Cardiac muscle cell (in vitro differentiated cells and primary cell): ENCODE results near the gene SEZ6L. TPM values are rescaled to one million over a fixed set of nuclear protein-coding genes. Genes with fewer than 3 reads are reported as not detected.

Experiments used
- DNase-seq, 2 donors: peaks; one replicate each; pipeline versions ENCODE4 v3.0.0 to v3.0.0-alpha.2; 2010 to 2017; ENCODE audit warnings: low read depth in 1 of 2, low spot score in 1 of 2
- H3K27ac ChIP-seq: fragments of 200-600 bp; sonication (generic); 2 replicates; pipeline ENCODE4 v1.5.1; 2016
- H3K27me3 ChIP-seq: fragments of 200-600 bp; sonication (generic); 2 replicates; pipeline ENCODE4 v1.6.0; 2016; ENCODE audit warnings: control low read depth
- H3K36me3 ChIP-seq: fragments of 200-600 bp; sonication (generic); 2 replicates; pipeline ENCODE4 v1.5.1; 2016; ENCODE audit warnings: control low read depth
- H3K4me1 ChIP-seq: fragments of 200-600 bp; sonication (generic); 2 replicates; pipeline ENCODE4 v1.8.1; 2017; ENCODE audit warnings: low read depth, mild to moderate bottlenecking, mixed run types
- H3K4me3 ChIP-seq: fragments of 200-600 bp; sonication (generic); 2 replicates; pipeline ENCODE4 v1.5.1; 2016; ENCODE audit warnings: mild to moderate bottlenecking
- H3K9me3 ChIP-seq: fragments of 200-600 bp; sonication (generic); 2 replicates; pipeline ENCODE4 v1.5.1; 2017; ENCODE audit warnings: low read depth, mild to moderate bottlenecking, control low read depth
- polyA plus RNA-seq: library from polyadenylated mRNA; unstranded; fragments of >200 nt; fragmentation: Nextera tagmentation; extraction: Ambion mirVana; gene quantifications from 2 replicates; pipeline ENCODE4 v1.2.1, GENCODE V29; 2016
- total RNA-seq: library from RNA; depleted of rRNA; stranded (reverse); fragments of >200 nt; gene quantifications from 2 replicates; pipeline ENCODE4 v1.2.3, GENCODE V29; 2016
- TF ChIP-seq, protein P1 (sequence below): IDR thresholded peaks from 2 replicates; pipeline ENCODE4 v1.5.1; 2012; ENCODE audit warnings: low read depth, mild to moderate bottlenecking, low read length

SEZ6L gene
- total and polyA plus RNA-seq, 2 experiments from 2014 or later = 0.12 TPM; not detected in 1

DNA sequence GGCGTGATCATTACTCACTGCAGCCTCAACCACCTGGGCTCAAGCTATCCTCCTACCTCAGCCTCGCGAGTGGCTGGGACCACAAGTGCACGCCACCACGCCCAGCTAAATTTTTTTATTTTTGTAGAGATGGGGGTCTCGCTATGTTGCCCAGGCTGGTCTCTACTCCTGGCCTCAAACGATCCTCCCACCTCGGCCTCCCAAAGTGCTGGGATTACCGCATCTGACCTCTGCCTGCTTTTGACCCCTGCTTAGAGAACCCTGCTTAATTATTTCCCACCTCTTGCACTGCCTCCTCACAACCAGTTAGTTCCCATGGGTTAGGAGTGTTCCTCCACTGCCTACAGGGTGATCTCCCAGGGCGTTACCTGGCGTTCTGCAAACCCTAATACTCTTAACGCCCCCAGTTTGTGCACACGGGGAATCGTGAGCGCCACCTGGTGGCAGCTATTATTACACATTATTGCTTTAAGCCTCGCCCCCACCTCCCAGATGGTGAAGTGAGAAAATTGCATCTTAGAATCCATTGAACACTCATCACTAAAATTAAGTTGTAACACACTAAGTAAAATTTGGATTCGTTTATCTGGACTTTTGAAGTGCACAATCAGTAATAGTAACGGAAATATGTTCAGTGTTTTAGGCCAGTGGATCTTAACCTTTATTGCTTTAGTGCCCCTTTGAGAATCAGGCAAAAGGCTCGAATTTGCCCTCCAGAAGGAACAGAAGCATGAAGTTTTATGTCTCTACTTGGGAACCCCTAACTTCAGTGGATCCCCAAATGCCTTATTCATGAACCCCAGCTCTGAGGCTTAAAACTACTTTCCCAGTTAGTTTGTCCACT is 198.4 kb downstream of the SEZ6L start:
- peak; percentile 61 to 76 for DNase-seq
- H3K27ac ChIP-seq = no peak overlapping the region
- no peaks in the 10 kb centered on the region for H3K9me3 ChIP-seq
- TF ChIP-seq, protein P1, sequence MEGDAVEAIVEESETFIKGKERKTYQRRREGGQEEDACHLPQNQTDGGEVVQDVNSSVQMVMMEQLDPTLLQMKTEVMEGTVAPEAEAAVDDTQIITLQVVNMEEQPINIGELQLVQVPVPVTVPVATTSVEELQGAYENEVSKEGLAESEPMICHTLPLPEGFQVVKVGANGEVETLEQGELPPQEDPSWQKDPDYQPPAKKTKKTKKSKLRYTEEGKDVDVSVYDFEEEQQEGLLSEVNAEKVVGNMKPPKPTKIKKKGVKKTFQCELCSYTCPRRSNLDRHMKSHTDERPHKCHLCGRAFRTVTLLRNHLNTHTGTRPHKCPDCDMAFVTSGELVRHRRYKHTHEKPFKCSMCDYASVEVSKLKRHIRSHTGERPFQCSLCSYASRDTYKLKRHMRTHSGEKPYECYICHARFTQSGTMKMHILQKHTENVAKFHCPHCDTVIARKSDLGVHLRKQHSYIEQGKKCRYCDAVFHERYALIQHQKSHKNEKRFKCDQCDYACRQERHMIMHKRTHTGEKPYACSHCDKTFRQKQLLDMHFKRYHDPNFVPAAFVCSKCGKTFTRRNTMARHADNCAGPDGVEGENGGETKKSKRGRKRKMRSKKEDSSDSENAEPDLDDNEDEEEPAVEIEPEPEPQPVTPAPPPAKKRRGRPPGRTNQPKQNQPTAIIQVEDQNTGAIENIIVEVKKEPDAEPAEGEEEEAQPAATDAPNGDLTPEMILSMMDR = peak; percentile 84
- H3K4me1 ChIP-seq = no peaks in the 10 kb centered on the region
- H3K4me3 ChIP-seq = no peak overlapping the region
- H3K36me3 ChIP-seq = no peaks in the 10 kb centered on the region
- no peaks in the 10 kb centered on the region for H3K27me3 ChIP-seq

DNA sequence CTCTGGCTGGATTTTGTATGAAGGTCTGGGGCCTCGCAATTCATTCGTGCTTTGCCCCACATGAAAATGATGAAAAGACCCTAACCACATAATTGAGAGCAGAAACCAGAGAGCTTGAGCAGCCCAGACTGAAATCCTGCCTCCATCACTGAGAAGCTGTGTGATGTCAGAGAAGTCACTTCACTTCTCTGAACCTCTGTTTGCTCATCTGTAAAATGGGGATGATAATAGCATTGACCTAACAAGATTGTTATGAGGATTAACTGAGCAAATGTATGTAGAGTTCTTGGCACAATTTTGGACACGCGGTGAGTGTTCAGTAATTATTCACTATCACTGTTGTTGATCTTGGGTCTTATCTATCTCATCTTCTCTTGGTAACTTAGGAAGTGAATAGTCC is 203.6 kb downstream of the SEZ6L start:
- no peaks in the 10 kb centered on the region for H3K27me3 ChIP-seq
- no peaks in the 10 kb centered on the region for H3K4me1 ChIP-seq
- TF ChIP-seq, protein P1 = no peak
- no peak overlapping the region for H3K27ac ChIP-seq
- no peaks in the 10 kb centered on the region for H3K36me3 ChIP-seq
- no peaks in the 10 kb centered on the region for H3K9me3 ChIP-seq
- no peak for DNase-seq
- H3K4me3 ChIP-seq = no peak overlapping the region

DNA sequence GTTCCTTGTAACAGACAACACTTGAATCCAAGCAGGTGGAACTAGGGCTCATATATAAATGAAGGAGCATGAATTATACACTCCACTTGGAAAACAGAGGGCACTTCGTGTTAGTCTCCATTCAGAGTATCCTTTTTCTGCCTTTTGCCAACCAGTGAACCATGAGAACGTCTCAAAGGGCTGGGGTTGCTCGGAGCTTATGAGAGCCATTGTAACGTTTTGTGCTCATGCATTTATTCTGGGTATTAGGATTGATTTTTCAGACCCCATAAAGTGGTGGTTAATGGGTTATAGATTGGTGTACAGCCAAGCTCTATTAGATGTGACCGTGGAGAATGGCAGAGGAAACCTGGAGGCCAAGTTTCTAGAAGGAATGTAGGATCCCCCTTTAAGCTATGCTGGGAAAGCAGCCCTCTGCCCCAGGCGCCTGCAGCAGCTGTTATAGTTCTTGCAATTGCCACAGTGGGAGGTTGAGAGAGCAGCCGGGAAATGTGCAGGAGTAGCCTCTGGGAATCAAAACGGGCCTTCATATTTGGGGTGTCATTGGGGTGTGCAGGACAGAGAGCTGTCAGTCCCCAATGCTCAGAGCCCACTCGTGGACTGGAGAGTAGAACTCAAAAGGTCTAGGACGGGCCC is 205.2 kb downstream of the SEZ6L start:
- no peaks in the 10 kb centered on the region for H3K27me3 ChIP-seq
- H3K4me1 ChIP-seq = no peaks in the 10 kb centered on the region
- H3K9me3 ChIP-seq = no peaks in the 10 kb centered on the region
- H3K36me3 ChIP-seq = no peaks in the 10 kb centered on the region
- no peak overlapping the region for H3K4me3 ChIP-seq
- TF ChIP-seq, protein P1 = no peak
- no peak for DNase-seq
- no peak overlapping the region for H3K27ac ChIP-seq

DNA sequence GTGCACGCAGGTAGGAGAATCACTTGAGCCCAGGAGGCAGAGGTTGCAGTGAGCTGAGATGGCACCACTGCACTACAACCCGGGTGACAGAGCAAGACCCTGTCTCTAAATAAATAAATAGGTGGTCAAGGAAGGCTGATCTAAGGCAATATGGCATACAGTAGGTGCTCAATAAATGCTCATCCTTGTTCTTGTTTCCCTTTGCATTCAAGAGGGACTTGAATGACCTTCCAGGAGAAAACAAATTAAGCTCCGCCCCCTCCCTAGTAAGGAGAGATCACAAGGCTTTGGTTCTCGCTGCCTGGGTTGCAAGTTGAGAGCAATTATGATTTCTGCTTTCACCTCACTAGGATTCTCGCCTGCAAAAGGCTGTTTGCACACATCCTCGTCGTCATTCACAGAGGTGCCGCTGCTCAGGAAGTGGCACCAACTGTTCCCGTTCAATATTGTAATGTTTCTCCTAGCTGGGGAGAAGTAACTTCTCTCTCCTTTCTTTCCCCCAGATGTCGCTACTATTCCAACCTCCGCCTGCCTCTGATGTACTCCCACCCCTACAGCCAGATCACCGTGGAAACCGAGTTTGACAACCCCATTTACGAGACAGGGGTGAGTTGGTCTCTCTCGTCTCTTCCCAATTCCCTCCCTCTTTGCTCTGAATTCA is 208.0 kb downstream of the SEZ6L start:
- TF ChIP-seq, protein P1 = no peak
- H3K4me3 ChIP-seq = no peak overlapping the region
- DNase-seq = peak in 1 of 2 donors; percentile 10

DNA sequence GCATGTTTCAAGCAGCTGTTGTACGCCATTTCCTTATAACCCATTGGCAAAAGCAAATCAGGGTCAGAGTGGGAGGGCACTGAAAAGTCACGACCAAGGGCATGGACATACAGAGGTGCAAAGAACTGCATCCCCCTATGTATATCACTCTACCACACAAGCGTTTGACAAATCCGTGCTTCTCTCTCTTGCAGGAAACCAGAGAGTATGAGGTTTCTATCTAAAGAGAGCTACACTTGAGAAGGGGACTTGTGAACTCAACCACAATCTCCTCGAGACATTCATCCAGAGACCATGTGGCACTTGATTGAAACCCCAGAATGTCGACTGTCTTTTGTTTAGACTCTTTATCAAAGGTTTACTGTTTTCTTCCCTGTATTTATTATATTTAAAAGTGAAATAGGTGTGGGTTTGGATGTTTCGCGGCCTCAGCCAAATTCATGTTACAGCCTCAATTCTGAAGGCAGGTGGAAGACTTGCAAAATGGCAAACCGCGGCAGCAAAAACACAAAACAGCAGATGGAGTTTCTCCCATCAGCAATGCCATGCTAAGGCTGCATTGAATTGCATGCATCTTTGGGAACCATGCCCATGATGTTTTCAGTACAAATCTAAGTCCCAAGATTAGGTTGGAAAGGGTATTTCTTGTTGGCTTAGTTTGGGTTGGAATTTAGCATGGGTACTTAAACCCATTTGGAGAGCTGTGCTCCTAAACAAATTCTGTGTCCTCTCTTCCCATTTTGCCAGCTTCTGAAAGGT is 211.0 kb downstream of the SEZ6L start:
- TF ChIP-seq, protein P1 = no peak
- no peak for DNase-seq
- Histone ChIP-seq H3K27ac (no peak overlapping the region), H3K36me3 (no peaks in the 10 kb centered on the region), H3K4me1 (no peaks in the 10 kb centered on the region), H3K4me3 (no peak overlapping the region), H3K27me3 (peaks cover 2% of the 10 kb centered on the region), H3K9me3 (no peaks in the 10 kb centered on the region)

More for the DNA sequence above, 208.0 kb downstream of the SEZ6L start:
- Histone ChIP-seq H3K9me3 (no peaks in the 10 kb centered on the region), H3K36me3 (no peaks in the 10 kb centered on the region), H3K27me3 (peaks cover 2% of the 10 kb centered on the region), H3K4me1 (no peaks in the 10 kb centered on the region), H3K27ac (no peak overlapping the region)
